Glutamatergic neuron (in vitro differentiated cells): ENCODE data around the gene PRKRA. TPM values are rescaled to one million over a fixed set of nuclear protein-coding genes. Genes with fewer than 3 reads are reported as not detected.
"Not testable (repeated sequence)": the region's sequence is repeated elsewhere in the genome, so short reads cannot be mapped to it uniquely, and the experiment has no call there.

Source experiments
- DNase-seq: peaks from one replicate; pipeline ENCODE4 v3.0.0; 2022
- H3K27ac Mint-ChIP-seq: one replicate; pipeline ENCODE4 v1.8.0; 2020; ENCODE audit warnings: mild to moderate bottlenecking, mixed read lengths, inconsistent platforms; ENCODE audit not compliant: unreplicated experiment
- H3K27me3 Mint-ChIP-seq: one replicate; pipeline ENCODE4 v1.8.0; 2020; ENCODE audit warnings: mild to moderate bottlenecking, moderate library complexity, mixed read lengths, inconsistent platforms; ENCODE audit not compliant: unreplicated experiment
- H3K36me3 Mint-ChIP-seq: one replicate; pipeline ENCODE4 v1.8.0; 2020; ENCODE audit warnings: mild to moderate bottlenecking, mixed read lengths, inconsistent platforms; ENCODE audit not compliant: unreplicated experiment
- H3K4me1 Mint-ChIP-seq: one replicate; pipeline ENCODE4 v1.8.0; 2020; ENCODE audit warnings: mild to moderate bottlenecking, low read depth, mixed read lengths, inconsistent platforms; ENCODE audit not compliant: unreplicated experiment
- H3K4me3 Mint-ChIP-seq: one replicate; pipeline ENCODE4 v1.8.0; 2020; ENCODE audit warnings: mild to moderate bottlenecking, mixed read lengths, inconsistent platforms; ENCODE audit not compliant: unreplicated experiment
- H3K9me3 Mint-ChIP-seq: one replicate; pipeline ENCODE4 v1.8.0; 2020; ENCODE audit warnings: mild to moderate bottlenecking, moderate library complexity, mixed read lengths, inconsistent platforms; ENCODE audit not compliant: unreplicated experiment
- total RNA-seq: library from RNA; stranded (reverse); fragmentation: NEBNext Ultra II Directional; extraction: Animal tissue kit (Norgen Biotek cat#: 25700); gene quantifications from one replicate; pipeline ENCODE4 v1.2.1, GENCODE V29; 2021; ENCODE audit not compliant: unreplicated experiment
- TF ChIP-seq, protein P1 (sequence below): fragments of 200-600 bp; sonication (generic); IDR thresholded peaks from one replicate; pipeline ENCODE4 v1.5.0; 2021; ENCODE audit not compliant: partially characterized antibody, unreplicated experiment

PRKRA gene
- total RNA-seq, 1 donor from 2014 or later, result 86.6 TPM

GRCh38 chr2:178477443-178478129, 26.6 kb upstream of the PRKRA start:
- peaks cover 5% of the 10 kb centered on the region for H3K9me3 Mint-ChIP-seq
- TF ChIP-seq, protein P1, sequence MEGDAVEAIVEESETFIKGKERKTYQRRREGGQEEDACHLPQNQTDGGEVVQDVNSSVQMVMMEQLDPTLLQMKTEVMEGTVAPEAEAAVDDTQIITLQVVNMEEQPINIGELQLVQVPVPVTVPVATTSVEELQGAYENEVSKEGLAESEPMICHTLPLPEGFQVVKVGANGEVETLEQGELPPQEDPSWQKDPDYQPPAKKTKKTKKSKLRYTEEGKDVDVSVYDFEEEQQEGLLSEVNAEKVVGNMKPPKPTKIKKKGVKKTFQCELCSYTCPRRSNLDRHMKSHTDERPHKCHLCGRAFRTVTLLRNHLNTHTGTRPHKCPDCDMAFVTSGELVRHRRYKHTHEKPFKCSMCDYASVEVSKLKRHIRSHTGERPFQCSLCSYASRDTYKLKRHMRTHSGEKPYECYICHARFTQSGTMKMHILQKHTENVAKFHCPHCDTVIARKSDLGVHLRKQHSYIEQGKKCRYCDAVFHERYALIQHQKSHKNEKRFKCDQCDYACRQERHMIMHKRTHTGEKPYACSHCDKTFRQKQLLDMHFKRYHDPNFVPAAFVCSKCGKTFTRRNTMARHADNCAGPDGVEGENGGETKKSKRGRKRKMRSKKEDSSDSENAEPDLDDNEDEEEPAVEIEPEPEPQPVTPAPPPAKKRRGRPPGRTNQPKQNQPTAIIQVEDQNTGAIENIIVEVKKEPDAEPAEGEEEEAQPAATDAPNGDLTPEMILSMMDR, result no peak
- H3K4me3 Mint-ChIP-seq, result peak overlapping the region; percentile 95
- H3K36me3 Mint-ChIP-seq, result no peaks in the 10 kb centered on the region
- no peak for DNase-seq
- peaks cover 14% of the 10 kb centered on the region for H3K4me1 Mint-ChIP-seq
- H3K27ac Mint-ChIP-seq, result peak overlapping the region; percentile 100
- peaks cover 13% of the 10 kb centered on the region for H3K27me3 Mint-ChIP-seq

DNA sequence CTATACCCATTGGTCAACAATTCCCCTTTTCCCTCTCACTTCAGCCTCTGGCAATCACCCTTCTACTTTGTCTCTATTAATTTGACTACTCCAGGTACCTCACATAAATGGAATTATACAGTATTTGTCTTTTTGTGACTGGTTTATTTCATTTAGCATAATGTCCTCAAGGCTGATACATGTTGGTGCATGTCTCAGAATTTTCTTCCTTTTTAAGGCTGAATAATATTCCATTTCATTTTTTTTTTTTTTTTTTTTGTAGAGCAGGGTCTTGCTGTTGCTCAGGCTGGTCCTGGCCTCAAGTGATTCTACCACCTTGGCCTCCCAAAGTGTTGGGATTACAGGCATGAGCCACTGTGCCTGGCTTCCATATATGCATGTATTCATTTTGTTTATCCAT, 25.5 kb upstream of the PRKRA start:
- peak overlapping the region; percentile 71 for H3K4me3 Mint-ChIP-seq
- TF ChIP-seq, protein P1, result no peak
- no peak overlapping the region for H3K27ac Mint-ChIP-seq
- peaks cover 5% of the 10 kb centered on the region for H3K9me3 Mint-ChIP-seq
- no peaks in the 10 kb centered on the region for H3K36me3 Mint-ChIP-seq
- DNase-seq, result no peak
- H3K27me3 Mint-ChIP-seq, result peaks cover 11% of the 10 kb centered on the region
- peaks cover 4% of the 10 kb centered on the region for H3K4me1 Mint-ChIP-seq

GRCh38 chr2:178474560-178474959, 23.6 kb upstream of the PRKRA start:
- Mint-ChIP-seq H3K27ac (no peak overlapping the region), H3K27me3 (peaks cover 6% of the 10 kb centered on the region), H3K4me3 (no peak overlapping the region), H3K9me3 (peaks cover 5% of the 10 kb centered on the region), H3K4me1 (peaks cover 2% of the 10 kb centered on the region), H3K36me3 (no peaks in the 10 kb centered on the region)
- no peak for DNase-seq
- TF ChIP-seq, protein P1, result no peak

- DNase-seq, result no peak
- no peak overlapping the region for H3K4me3 Mint-ChIP-seq
- TF ChIP-seq, protein P1, result no peak
- H3K27me3 Mint-ChIP-seq, result peaks cover 6% of the 10 kb centered on the region
- H3K27ac Mint-ChIP-seq, result no peak overlapping the region
- peaks cover 2% of the 10 kb centered on the region for H3K9me3 Mint-ChIP-seq
- H3K36me3 Mint-ChIP-seq, result no peaks in the 10 kb centered on the region
- peaks cover 2% of the 10 kb centered on the region for H3K4me1 Mint-ChIP-seq
Observed at GRCh38 chr2:178473931-178474330, 23.0 kb upstream of the PRKRA start.

DNA sequence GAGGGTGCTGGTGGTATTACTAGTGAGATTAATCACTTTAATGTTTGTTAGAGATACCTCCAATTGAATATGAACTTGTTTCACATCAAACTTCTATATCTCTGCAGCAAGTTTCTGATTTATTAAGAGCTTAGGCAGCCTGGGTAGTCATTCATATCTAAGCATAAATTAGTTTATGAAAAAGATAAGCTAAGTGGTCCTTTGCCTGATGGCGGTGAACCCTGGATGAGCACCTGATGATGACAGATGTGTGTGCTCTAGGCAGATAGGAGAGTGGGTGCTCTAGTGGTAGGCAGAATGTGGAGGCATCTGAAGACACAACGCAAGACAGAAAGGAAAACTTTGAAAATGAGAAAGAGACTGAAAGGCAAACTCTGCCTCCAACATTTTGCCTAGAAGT, 22.4 kb upstream of the PRKRA start:
- no peaks in the 10 kb centered on the region for H3K9me3 Mint-ChIP-seq
- DNase-seq, result no peak
- H3K4me1 Mint-ChIP-seq, result peaks cover 2% of the 10 kb centered on the region
- no peak overlapping the region for H3K4me3 Mint-ChIP-seq
- H3K27me3 Mint-ChIP-seq, result peaks cover 3% of the 10 kb centered on the region
- no peaks in the 10 kb centered on the region for H3K36me3 Mint-ChIP-seq
- H3K27ac Mint-ChIP-seq, result no peak overlapping the region
- TF ChIP-seq, protein P1, result no peak

DNA sequence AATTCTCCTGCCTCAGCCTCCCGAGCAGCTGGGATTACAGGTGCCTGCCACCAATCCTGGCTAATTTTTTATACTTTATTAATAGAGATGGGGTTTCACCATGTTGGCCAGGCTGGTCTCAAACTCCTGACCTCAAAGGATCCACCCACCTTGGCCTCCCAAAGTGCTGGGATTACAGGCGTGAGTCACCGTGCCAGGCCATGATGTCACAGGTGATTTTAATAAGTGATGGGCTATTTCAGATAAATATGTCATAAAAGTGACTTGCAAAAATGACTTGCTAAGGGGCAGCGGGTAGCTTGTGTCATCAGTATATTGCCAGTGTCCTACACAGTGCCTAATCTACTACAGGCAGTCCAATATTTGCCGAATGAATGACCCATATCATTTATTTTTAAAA, 20.3 kb upstream of the PRKRA start:
- H3K4me1 Mint-ChIP-seq, H3K27ac Mint-ChIP-seq, H3K27me3 Mint-ChIP-seq, H3K4me3 Mint-ChIP-seq, H3K36me3 Mint-ChIP-seq, DNase-seq, H3K9me3 Mint-ChIP-seq: not testable (repeated sequence)
